GM23248 (cell line): ENCODE data around the gene CERK.

Experiments
- EZH2 ChIP-seq: fragments of 200-600 bp; sonication (generic); IDR thresholded peaks from 2 replicates; pipeline ENCODE4 v1.6.1; 2018; ENCODE audit warnings: antibody characterized with exemption, mild to moderate bottlenecking; ENCODE audit not compliant: insufficient read depth, poor library complexity, severe bottlenecking
- EZH2phosphoT487 ChIP-seq: fragments of 200-600 bp; sonication (generic); IDR thresholded peaks from 2 replicates; pipeline ENCODE4 v1.6.1; 2018; ENCODE audit warnings: antibody characterized with exemption, moderate library complexity, mild to moderate bottlenecking, low read depth; ENCODE audit not compliant: insufficient read depth

DNA sequence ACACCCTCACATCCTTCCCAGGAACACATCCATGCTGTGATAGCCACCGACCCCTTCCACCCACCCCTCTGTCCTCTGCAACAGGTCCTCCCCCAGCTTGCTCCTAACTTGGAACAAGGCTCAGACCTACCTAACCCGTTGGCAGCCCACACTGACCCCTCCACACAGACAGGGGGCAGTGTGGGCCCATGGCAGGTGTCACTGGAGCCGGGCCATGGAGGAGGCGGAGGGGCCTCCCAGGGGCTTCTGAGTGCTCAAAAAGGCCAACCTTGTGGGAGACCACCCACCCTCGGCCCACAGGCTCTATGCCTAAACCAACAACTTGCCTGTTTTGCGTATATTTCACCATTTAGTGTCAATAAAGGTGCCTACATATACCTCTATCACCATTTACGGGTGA, 57.0 kb downstream of the CERK start:
- TF ChIP-seq EZH2phosphoT487 (no peak), EZH2 (no peak)
